Activated gamma-delta T cell treated with Interleukin-2 at 50 U/mL for 16 hours (primary cell): Measurements from ENCODE around the gene STIP1.

ENCODE experiments used
- DNase-seq: peaks from one replicate; pipeline ENCODE4 v3.0.0-alpha.2; 2020

The STIP1 gene

GRCh38 chr11:64203421-64204079 lies 17.6 kb downstream of the STIP1 start:
- DNase-seq, result no peak

DNA sequence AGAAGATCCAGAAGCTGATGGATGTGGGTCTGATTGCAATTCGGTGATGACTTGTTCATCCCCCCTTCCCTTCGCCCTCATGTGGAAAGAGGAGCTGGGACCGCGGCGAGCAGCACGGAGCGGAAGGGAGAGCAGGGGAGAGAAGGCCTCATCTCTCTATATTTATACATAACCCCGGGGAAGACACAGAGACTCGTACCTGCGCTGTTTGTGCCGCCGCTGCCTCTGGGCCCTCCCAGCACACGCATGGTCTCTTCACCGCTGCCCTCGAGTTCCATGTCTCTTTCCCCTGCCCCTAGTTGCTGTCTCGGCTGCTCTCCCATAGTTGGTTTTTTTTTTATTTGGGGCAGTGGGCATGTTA lies 18.1 kb downstream of the STIP1 start:
- no peak for DNase-seq

DNA sequence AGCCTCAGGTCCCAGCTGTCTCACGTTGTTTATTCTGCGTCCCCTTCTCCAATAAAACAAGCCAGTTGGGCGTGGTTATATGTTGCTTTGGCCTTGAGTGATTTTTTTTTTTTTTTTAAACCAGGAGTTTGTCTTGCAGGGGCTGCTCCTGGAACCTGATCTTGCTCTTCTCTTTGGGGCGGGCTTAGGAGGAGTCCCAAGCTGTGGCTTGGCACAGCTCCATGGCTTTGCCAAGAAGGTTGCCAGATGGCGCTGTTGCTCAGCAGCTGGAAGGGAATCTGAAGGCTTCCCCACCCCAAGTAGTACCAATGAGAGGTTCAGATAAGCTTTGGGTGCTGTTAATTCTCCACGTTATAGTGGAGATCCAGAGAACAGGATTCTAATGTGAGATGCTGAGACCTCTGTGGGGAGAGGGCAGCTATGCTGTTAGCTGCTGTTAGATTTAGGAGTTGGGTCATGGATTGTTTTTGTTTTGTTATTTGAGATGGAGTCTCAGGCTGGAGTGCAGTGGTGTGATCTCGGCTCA lies 18.6 kb downstream of the STIP1 start:
- DNase-seq, result peak; percentile 81

- peak; percentile 66 for DNase-seq
Observed at GRCh38 chr11:64206457-64207255, 20.7 kb downstream of the STIP1 start, which contains the start of gene FERMT3. TSS of gene FERMT3 (plus strand) at chr11:64206721. CDS start at chr11:64207365, 644 bp downstream.

- DNase-seq, result peak; percentile 77
Observed at GRCh38 chr11:64207256-64208085, 21.5 kb downstream of the STIP1 start.

- DNase-seq, result no peak
Observed at GRCh38 chr11:64208086-64208795, 22.3 kb downstream of the STIP1 start.

- DNase-seq, result no peak
Observed at GRCh38 chr11:64208796-64209562, 23.0 kb downstream of the STIP1 start.

GRCh38 chr11:64209563-64209843 lies 23.5 kb downstream of the STIP1 start:
- DNase-seq, result no peak

DNA sequence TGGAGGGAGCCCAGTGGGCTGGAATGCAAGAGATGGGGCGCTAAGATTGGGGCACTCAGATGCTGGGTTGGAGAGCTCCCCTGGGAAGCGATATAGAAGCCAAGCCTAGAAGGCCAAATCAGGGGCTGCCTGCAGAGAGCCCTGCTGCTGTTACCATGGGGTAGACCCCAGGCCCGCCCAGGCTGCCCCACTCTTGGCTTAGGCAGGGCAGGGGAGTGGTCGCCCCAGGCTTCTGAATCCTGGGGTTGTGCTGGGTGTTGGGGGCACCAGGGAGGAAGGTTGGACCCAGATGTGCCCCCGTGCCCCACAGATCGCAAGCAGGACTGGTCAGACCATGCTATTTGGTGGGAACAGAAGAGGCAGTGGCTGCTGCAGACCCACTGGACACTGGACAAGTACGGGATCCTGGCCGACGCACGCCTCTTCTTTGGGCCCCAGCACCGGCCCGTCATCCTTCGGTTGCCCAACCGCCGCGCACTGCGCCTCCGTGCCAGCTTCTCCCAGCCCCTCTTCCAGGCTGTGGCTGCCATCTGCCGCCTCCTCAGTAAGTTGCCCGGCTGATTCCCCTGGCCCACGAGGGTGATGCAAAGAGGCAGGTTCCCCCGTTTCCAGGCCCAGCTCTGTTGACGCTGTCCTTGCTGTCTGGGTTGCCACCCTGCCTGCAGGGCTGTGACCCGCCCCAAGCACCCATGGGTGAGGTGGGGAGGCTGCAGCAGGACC lies 24.5 kb downstream of the STIP1 start:
- no peak for DNase-seq

DNA sequence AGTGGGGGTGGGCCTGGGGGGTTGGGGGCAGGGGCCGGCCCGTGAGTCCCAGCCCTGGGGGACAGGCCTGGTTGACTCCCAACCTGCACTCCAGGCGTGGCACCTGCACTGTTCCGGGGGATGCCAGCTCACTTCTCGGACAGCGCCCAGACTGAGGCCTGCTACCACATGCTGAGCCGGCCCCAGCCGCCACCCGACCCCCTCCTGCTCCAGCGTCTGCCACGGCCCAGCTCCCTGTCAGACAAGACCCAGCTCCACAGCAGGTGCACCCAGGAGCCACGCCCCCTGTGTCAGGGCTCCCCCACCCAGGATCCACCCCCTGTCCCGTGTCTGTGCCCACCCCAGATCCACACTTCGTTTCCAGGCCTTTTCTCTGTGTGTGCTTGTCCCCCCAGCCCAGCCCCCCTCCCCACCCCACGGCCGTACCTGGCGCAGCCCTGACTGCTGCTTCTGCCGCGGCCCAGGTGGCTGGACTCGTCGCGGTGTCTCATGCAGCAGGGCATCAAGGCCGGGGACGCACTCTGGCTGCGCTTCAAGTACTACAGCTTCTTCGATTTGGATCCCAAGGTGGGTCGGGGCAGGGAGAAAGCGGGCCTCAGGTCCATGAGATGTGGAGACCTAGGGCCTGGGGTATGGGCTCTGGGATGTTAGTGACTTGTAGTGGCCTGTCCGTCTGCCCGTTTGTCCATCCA lies 25.4 kb downstream of the STIP1 start:
- no peak for DNase-seq

GRCh38 chr11:64216879-64217278 lies 30.9 kb downstream of the STIP1 start:
- no peak for DNase-seq

DNA sequence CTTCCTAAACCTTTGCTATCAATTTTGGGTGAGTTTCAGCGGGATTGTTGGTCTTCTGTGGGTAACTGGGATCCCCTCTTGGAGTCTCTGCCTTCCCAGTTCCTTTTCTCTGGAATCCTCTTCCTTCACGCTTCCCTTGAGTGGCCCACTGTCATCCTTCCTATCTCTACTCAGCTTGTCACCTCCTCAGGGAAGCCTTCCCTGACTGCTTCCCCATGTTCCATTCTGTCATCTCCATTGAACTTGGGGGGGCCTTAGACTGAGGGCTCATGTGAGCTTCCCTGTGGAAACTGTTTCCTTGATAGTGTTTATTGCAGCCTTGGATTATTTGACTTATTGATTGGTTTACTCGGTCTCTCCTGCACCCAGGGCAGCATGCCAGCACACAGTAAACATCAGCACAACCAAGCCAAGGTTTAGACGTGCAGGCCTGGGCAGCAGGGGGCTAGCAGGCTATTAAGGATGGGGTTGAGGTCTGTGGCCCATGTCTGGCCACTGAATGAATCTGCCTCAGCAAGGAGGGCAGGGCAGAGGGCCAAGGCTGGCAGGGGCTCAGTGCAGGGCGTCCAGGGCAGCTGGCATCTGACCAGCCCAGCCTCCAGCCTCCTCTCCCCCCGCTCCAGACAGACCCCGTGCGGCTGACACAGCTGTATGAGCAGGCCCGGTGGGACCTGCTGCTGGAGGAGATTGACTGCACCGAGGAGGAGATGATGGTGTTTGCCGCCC lies 32.8 kb downstream of the STIP1 start:
- DNase-seq, result no peak

- DNase-seq, result no peak
Observed at GRCh38 chr11:64219354-64219684, 33.3 kb downstream of the STIP1 start.

DNA sequence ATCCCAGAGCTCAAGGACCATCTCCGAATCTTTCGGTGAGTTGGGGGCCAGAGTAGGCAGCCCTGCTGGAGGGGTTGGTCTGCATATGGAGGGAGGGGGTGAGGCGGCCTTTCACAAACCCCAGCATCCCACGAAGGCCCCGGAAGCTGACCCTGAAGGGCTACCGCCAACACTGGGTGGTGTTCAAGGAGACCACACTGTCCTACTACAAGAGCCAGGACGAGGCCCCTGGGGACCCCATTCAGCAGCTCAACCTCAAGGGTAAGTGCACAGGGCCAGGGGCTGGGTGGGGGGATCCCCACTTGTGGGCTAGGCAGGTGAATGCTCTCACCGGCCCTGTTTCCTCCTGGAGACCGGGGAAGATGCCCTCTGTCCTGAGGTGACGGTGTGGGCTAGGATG lies 33.8 kb downstream of the STIP1 start:
- DNase-seq, result no peak

GRCh38 chr11:64220271-64220670 lies 34.3 kb downstream of the STIP1 start:
- no peak for DNase-seq

DNA sequence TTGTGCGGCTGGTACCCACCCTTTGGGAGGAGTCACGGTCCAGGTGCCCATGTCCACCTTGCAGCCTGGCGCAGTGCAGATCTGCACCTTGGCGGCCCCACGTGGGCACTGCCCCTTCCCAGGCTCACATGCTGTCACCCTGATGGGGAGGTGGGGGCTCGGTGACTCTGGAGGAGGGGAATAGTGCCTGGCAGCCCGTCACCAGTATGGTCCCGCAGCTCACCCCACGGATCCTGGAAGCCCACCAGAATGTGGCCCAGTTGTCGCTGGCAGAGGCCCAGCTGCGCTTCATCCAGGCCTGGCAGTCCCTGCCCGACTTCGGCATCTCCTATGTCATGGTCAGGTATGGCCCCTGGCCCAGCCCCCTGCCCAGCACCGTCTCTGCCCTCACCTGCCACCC lies 34.8 kb downstream of the STIP1 start:
- DNase-seq, result no peak

- no peak for DNase-seq
Observed at GRCh38 chr11:64222651-64223000, 36.7 kb downstream of the STIP1 start.

DNA sequence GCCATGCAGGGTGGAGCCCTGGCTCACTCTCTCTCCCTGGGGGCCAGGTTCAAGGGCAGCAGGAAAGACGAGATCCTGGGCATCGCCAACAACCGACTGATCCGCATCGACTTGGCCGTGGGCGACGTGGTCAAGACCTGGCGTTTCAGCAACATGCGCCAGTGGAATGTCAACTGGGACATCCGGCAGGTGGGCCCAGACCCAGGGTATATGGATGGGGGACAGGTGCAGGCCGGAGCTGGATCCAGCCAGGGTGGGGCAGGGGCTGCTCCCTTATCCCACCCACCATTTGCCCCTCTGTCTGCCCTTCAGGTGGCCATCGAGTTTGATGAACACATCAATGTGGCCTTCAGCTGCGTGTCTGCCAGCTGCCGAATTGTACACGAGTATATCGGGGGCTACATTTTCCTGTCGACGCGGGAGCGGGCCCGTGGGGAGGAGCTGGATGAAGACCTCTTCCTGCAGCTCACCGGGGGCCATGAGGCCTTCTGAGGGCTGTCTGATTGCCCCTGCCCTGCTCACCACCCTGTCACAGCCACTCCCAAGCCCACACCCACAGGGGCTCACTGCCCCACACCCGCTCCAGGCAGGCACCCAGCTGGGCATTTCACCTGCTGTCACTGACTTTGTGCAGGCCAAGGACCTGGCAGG lies 37.2 kb downstream of the STIP1 start:
- no peak for DNase-seq

DNA sequence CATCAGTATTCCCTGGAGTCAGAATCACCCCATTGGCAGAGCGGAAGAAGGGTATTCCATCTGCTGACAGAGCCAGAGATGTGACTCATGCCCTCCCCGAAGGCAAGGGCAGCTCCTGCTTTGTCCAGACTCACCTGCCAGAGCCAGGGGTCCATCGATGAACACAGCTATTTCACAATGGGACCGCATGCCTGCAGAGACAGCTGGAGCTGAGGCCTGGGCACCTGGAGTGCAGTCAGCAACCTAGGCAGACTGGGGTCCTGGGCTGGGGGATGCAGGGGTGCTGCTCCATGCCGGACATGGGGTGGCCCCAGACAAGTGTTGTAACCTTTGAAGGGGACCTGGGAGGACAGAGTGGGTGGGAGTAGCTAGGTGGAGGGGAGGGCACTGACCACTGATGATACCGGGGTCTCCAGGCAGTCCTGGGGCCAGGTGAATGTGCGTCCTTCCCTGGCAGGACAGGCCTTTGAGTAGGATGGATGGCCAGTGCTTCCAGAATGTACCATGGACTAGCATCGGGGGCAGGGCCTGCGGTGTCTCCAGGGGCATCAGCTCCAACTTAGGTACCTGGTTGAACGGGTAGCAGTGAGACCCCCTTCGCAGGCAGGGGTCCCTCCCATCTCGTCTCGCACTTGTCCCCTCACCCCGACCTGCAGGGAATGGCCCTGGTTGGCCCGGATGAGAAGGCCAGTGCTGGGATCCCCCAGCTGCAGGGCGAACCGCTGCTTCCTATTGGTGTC lies 38.4 kb downstream of the STIP1 start:
- DNase-seq, result no peak
